Activated CD8-positive, alpha-beta T cell treated with anti-CD3 and anti-CD28 coated beads for 36 hours (primary cell): ENCODE measurements around the gene PRKN. TPM values are rescaled to one million over a fixed set of nuclear protein-coding genes. Genes with fewer than 3 reads are reported as not detected.

Source experiments
- ATAC-seq: fragments of 200-7000 bp; cut with Tn5 transposase; one replicate; pipeline ENCODE4 v1.10.0; 2021; ENCODE audit warnings: mild to moderate bottlenecking, moderate library complexity
- CTCF ChIA-PET: fragments of 350-600 bp; sonication (Branson Sonifier 250); formaldehyde crosslinking; loops from one replicate; lab custom pipeline; 2021; ENCODE audit warnings: antibody characterized with exemption; lab: Charles Lee
- POLR2A ChIA-PET: fragments of 350-600 bp; sonication (Branson Sonifier 250); formaldehyde crosslinking; loops from one replicate; lab custom pipeline; 2021; ENCODE audit warnings: antibody characterized with exemption; lab: Charles Lee
- DNase-seq: peaks from one replicate; pipeline ENCODE4 v3.0.0-alpha.2; 2020
- H3K27ac Mint-ChIP-seq: one replicate; pipeline ENCODE4 v1.8.0; 2021; ENCODE audit warnings: mild to moderate bottlenecking, mixed read lengths
- H3K27me3 Mint-ChIP-seq: one replicate; pipeline ENCODE4 v1.8.0; 2021; ENCODE audit warnings: mixed read lengths
- H3K36me3 Mint-ChIP-seq: one replicate; pipeline ENCODE4 v1.8.0; 2021; ENCODE audit warnings: low read depth, mixed read lengths
- H3K4me1 Mint-ChIP-seq: one replicate; pipeline ENCODE4 v1.8.0; 2021; ENCODE audit warnings: low read depth, mixed read lengths
- H3K4me3 Mint-ChIP-seq: one replicate; pipeline ENCODE4 v1.8.0; 2021; ENCODE audit warnings: mild to moderate bottlenecking, moderate library complexity, mixed read lengths
- H3K9me3 Mint-ChIP-seq: one replicate; pipeline ENCODE4 v1.8.0; 2021; ENCODE audit warnings: mixed read lengths
- intact Hi-C: fragments of 100-400 bp; cut with micrococcal nuclease; formaldehyde crosslinking; loops from one replicate; pipeline ENCODE4 v1.10.0; 2022
- total RNA-seq, 2 experiments: library from RNA; stranded (reverse); gene quantifications; one replicate each; pipeline ENCODE4 v1.2.3, GENCODE V29; 2021
- TF ChIP-seq, protein P1 (sequence below): fragments of 200-600 bp; IDR thresholded peaks from one replicate; pipeline ENCODE4 v1.8.0; 2022; ENCODE audit warnings: antibody characterized with exemption, mild to moderate bottlenecking

PRKN gene
- total RNA-seq, 2 experiments from 2014 or later = 1.2 to 1.4 TPM

DNA sequence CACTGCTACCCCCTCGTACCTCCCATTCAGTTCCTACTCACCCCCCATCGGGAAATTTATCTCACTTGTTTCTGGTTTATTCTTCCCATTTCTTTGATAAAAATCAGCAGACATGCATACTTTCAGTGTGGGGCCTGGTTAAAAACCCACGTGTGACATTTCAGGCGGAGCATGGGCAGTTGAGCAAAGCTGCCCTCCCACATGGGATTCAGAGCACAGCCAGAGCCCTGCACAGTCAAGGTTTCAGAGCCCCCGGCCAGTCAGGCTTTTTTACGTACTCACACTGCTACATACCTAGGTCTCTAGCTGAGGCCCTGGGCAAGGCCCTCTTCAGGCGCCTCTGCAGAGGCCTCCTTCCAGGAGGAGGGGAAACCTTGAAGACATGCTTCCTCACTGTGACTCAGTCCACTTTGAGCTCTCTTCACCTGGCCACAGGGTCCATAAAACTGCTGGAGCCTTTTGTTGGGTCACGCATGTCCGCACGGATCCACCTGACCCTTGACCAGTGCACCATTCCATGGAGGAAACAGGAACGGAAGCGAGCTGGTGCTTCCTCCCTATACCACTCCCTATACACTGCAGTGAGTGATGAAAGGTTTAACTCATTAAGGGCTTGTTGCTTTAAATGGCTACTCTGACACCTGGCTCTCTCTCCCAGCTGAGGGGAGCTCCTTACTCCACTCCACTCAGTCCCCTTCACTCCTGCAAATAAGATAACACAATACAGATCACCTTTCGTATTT, 713.3 kb downstream of the PRKN start:
- TF ChIP-seq, protein P1, sequence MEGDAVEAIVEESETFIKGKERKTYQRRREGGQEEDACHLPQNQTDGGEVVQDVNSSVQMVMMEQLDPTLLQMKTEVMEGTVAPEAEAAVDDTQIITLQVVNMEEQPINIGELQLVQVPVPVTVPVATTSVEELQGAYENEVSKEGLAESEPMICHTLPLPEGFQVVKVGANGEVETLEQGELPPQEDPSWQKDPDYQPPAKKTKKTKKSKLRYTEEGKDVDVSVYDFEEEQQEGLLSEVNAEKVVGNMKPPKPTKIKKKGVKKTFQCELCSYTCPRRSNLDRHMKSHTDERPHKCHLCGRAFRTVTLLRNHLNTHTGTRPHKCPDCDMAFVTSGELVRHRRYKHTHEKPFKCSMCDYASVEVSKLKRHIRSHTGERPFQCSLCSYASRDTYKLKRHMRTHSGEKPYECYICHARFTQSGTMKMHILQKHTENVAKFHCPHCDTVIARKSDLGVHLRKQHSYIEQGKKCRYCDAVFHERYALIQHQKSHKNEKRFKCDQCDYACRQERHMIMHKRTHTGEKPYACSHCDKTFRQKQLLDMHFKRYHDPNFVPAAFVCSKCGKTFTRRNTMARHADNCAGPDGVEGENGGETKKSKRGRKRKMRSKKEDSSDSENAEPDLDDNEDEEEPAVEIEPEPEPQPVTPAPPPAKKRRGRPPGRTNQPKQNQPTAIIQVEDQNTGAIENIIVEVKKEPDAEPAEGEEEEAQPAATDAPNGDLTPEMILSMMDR = no peak
- ChIA-PET POLR2A (no interaction called here), CTCF (no interaction called here)
- H3K36me3 Mint-ChIP-seq = no peaks in the 10 kb centered on the region
- no peak overlapping the region for H3K4me3 Mint-ChIP-seq
- H3K4me1 Mint-ChIP-seq = no peaks in the 10 kb centered on the region
- peaks cover 10% of the 10 kb centered on the region for H3K9me3 Mint-ChIP-seq
- ATAC-seq (no peak), DNase-seq (no peak)
- H3K27ac Mint-ChIP-seq = no peak overlapping the region
- intact Hi-C loops = no loop called here
- no peaks in the 10 kb centered on the region for H3K27me3 Mint-ChIP-seq

DNA sequence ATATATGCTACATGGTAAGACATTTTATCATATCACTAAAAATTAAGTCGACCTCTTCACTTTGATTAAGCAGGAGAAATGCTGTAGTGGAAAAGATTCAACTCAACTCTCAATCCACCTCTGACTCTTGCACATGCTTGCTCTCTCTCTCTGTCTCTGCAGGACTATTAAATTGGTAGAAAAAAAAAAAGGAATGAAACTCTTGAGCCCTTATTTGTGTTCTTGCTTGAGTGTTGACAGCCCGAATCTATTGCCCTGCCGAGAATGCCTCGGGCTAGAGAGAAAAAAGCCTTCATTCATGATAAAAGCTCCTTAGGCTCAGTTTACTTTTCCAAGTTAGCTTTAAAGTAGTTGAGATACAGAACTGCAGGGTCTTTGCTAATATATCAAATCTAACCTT, 722.2 kb downstream of the PRKN start:
- TF ChIP-seq, protein P1 = no peak
- Mint-ChIP-seq H3K36me3 (no peaks in the 10 kb centered on the region), H3K27ac (no peak overlapping the region), H3K4me1 (no peaks in the 10 kb centered on the region), H3K4me3 (no peak overlapping the region), H3K27me3 (no peaks in the 10 kb centered on the region), H3K9me3 (peaks cover 14% of the 10 kb centered on the region)
- ATAC-seq = no peak
- ChIA-PET POLR2A (interaction anchor here (0.8 kb wide), 1 partner anchor 15 kb away, joined by 5 read pairs; no protein-coding TSS in a partner anchor), CTCF (interaction anchor here (1.2 kb wide), 1 partner anchor 19 kb away, joined by 4 read pairs; no protein-coding TSS in a partner anchor)
- intact Hi-C loops = no loop called here
- DNase-seq = no peak

GRCh38 chr6:161996783-161997182, 730.8 kb downstream of the PRKN start:
- H3K36me3 Mint-ChIP-seq = peaks cover 2% of the 10 kb centered on the region
- ChIA-PET CTCF (no interaction called here), POLR2A (no interaction called here)
- no peak for ATAC-seq
- no peaks in the 10 kb centered on the region for H3K4me1 Mint-ChIP-seq
- H3K27me3 Mint-ChIP-seq = no peaks in the 10 kb centered on the region
- no peak overlapping the region for H3K27ac Mint-ChIP-seq
- no peak for DNase-seq
- no peak overlapping the region for H3K4me3 Mint-ChIP-seq
- intact Hi-C loops = no loop called here
- H3K9me3 Mint-ChIP-seq = peaks cover 33% of the 10 kb centered on the region
- TF ChIP-seq, protein P1 = no peak

DNA sequence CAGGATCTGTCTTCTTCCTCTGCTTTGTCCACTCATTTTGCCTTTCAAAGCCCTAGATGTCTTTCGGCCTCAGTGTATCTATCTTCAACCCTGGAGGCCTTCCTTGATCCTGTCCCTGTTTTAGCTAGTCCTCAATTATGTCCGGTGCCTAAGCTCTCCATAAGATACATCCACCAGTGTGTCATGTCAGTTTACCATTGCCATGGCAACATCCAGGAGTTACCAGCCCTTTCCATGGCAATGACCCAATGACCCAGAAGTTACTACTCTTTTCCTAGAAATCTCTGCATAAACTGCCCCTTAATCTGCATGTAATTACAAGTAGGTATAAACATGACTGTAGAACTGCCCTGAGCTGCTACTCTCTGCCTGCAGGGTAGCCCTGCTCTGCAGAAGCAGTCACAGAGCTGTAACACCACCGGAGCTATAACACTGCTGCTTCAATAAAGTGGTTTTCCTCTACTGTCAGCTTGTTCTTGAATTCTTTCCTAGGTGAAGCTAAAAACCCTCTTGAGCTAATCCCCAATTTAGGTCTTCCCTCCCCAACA, 741.6 kb downstream of the PRKN start:
- Mint-ChIP-seq H3K9me3 (peaks cover 23% of the 10 kb centered on the region), H3K4me1 (no peaks in the 10 kb centered on the region)
- CTCF ChIA-PET = interaction anchor here (1.0 to 1.7 kb wide), 2 partner anchors 19 to 568 kb away, joined by 4 read pairs; no protein-coding TSS in a partner anchor

More for the DNA sequence above, 741.6 kb downstream of the PRKN start:
- intact Hi-C loops = no loop called here
- peaks cover 2% of the 10 kb centered on the region for H3K36me3 Mint-ChIP-seq
- POLR2A ChIA-PET = no interaction called here
- DNase-seq = no peak
- H3K27me3 Mint-ChIP-seq = no peaks in the 10 kb centered on the region
- H3K27ac Mint-ChIP-seq = no peak overlapping the region
- TF ChIP-seq, protein P1 = no peak
- no peak for ATAC-seq
- no peak overlapping the region for H3K4me3 Mint-ChIP-seq
